Kidney epithelial cell (primary cell): ENCODE measurements around the gene RET. TPM values are rescaled to one million over a fixed set of nuclear protein-coding genes. Genes with fewer than 3 reads are reported as not detected.

ENCODE experiments used
- DNase-seq: peaks from one replicate; pipeline ENCODE4 v3.0.0-alpha.2; 2010; ENCODE audit warnings: low read depth
- H3K27me3 ChIP-seq: 2 replicates; pipeline ENCODE4 v1.6.0; 2011; ENCODE audit warnings: low read length; ENCODE audit not compliant: control insufficient read depth, insufficient read depth
- H3K36me3 ChIP-seq: 2 replicates; pipeline ENCODE4 v1.5.1; 2011; ENCODE audit warnings: low read length; ENCODE audit not compliant: control insufficient read depth, insufficient read depth
- H3K4me3 ChIP-seq: 2 replicates; pipeline ENCODE4 v1.5.1; 2011; ENCODE audit warnings: low read depth, mild to moderate bottlenecking, control low read depth, low read length
- CTCF ChIP-seq: IDR thresholded peaks from 2 replicates; pipeline ENCODE4 v1.5.1; 2011; ENCODE audit warnings: mild to moderate bottlenecking, moderate library complexity, low read length, control low read depth, inconsistent platforms; ENCODE audit not compliant: insufficient read depth, poor library complexity, severe bottlenecking
- total RNA-seq: library from RNA; depleted of rRNA; stranded (reverse); fragments of >200 nt; gene quantifications from 2 replicates; pipeline ENCODE4 v1.2.3, GENCODE V29; 2015

Gene RET
- 0.27 and 3.7 TPM in 2 replicates for total RNA-seq

- Histone ChIP-seq H3K36me3 (no peaks in the 10 kb centered on the region), H3K4me3 (peak within 1 kb of the TSS; percentile 12), H3K27me3 (peaks cover 59% of the 10 kb centered on the region)
- TF ChIP-seq CTCF: no peak
- no peak for DNase-seq
These were observed at the start of gene RET for GRCh38 chr10:43076876-43077420. Gene RET (plus strand): TSS chr10:43077069. CDS start chr10:43077259, 190 bp downstream.

GRCh38 chr10:43027331-43027955 lies 49.4 kb upstream of the RET start:
- no peak for DNase-seq
- no peak overlapping the region for H3K4me3 ChIP-seq
- TF ChIP-seq CTCF: no peak
- H3K36me3 ChIP-seq: no peaks in the 10 kb centered on the region
- peaks cover 8% of the 10 kb centered on the region for H3K27me3 ChIP-seq

GRCh38 chr10:43028143-43028542 lies 48.7 kb upstream of the RET start:
- no peak for DNase-seq
- Histone ChIP-seq H3K36me3 (no peaks in the 10 kb centered on the region), H3K27me3 (peaks cover 8% of the 10 kb centered on the region), H3K4me3 (no peak overlapping the region)
- TF ChIP-seq CTCF: no peak

- no peak for TF ChIP-seq CTCF
- Histone ChIP-seq H3K36me3 (no peaks in the 10 kb centered on the region), H3K4me3 (no peak overlapping the region), H3K27me3 (peaks cover 8% of the 10 kb centered on the region)
- no peak for DNase-seq
These were observed 47.8 kb upstream of the RET start for GRCh38 chr10:43029043-43029442.

- H3K4me3 ChIP-seq: no peak overlapping the region
- no peak for TF ChIP-seq CTCF
- no peak for DNase-seq
These were observed 44.3 kb upstream of the RET start for GRCh38 chr10:43032613-43033012.

GRCh38 chr10:43035800-43036199 lies 41.1 kb upstream of the RET start:
- no peaks in the 10 kb centered on the region for H3K36me3 ChIP-seq
- no peak for DNase-seq
- TF ChIP-seq CTCF: no peak
- no peak overlapping the region for H3K4me3 ChIP-seq
- H3K27me3 ChIP-seq: no peaks in the 10 kb centered on the region

More at GRCh38 chr10:43032613-43033012, 44.3 kb upstream of the RET start:
- Histone ChIP-seq H3K36me3 (no peaks in the 10 kb centered on the region), H3K27me3 (no peaks in the 10 kb centered on the region)
